Ovary (tissue), 3 donors: ENCODE measurements around the gene GNAI2.

Source experiments
- EP300 ChIP-seq: sonication (generic); formaldehyde crosslinking; IDR thresholded peaks from one replicate; pipeline ENCODE4 v1.6.1; 2017; ENCODE audit warnings: antibody characterized with exemption
- POLR2A ChIP-seq: fragments of 450-650 bp; IDR thresholded peaks from one replicate; pipeline ENCODE4 v1.6.1; 2017; ENCODE audit warnings: antibody characterized with exemption, mild to moderate bottlenecking, moderate library complexity
- TF ChIP-seq, protein P1 (sequence below), 3 donors: fragments of 450-650 bp in 2 of 3; fragments of 200-600 bp in 1 of 3; IDR thresholded peaks; one replicate each; pipeline versions ENCODE4 v1.5.1 to v1.8.0; 2016 to 2022; ENCODE audit warnings: antibody characterized with exemption in 3 of 3, mild to moderate bottlenecking in 1 of 3
- donor health status: DM: no; HTN: no; CAD: no.

DNA sequence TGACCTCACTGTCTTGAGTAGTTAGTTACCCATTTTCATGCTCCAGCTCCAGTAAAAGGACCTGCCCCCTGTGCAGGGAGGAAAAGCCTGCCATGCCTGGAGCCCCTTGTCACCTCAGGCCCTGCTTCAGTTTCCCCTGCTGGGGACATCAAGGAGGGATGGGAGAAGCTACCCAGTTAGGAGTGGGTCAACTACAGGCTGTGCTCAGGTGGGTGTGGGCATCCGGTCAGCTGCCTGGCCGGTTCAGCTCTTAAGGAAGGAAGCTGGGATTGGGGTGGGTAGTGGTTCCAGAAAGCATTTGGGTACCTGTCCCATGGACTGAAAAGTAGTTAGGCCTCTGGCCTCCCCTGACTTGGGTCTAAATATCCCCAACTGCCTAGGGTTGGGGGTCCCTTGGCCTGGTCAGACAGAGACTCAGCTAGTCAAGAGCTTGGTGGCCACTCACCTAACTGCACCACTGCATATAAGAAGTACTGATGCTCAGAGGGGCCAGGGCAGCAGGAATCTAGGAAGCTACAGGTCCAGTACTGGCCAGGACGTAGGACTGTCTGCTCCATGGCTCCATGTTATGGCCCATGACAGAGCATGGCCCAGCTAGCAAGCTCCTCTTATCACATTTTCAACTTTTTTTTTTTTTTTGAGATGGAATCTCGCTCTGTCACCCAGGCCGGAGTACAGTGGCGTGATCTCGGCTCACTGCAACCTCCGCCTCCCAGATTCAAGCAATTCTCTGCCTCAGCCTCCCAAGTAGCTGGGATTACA lies 43.4 kb downstream of the GNAI2 start:
- TF ChIP-seq POLR2A (no peak), EP300 (no peak)
- TF ChIP-seq, protein P1, sequence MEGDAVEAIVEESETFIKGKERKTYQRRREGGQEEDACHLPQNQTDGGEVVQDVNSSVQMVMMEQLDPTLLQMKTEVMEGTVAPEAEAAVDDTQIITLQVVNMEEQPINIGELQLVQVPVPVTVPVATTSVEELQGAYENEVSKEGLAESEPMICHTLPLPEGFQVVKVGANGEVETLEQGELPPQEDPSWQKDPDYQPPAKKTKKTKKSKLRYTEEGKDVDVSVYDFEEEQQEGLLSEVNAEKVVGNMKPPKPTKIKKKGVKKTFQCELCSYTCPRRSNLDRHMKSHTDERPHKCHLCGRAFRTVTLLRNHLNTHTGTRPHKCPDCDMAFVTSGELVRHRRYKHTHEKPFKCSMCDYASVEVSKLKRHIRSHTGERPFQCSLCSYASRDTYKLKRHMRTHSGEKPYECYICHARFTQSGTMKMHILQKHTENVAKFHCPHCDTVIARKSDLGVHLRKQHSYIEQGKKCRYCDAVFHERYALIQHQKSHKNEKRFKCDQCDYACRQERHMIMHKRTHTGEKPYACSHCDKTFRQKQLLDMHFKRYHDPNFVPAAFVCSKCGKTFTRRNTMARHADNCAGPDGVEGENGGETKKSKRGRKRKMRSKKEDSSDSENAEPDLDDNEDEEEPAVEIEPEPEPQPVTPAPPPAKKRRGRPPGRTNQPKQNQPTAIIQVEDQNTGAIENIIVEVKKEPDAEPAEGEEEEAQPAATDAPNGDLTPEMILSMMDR (IDR thresholded peaks at IDR 0.05): no peak
